Neural cell (in vitro differentiated cells): ENCODE data around the gene CEACAM19. TPM values are rescaled to one million over a fixed set of nuclear protein-coding genes. Genes with fewer than 3 reads are reported as not detected.
"Not testable (repeated sequence)": the region's sequence is repeated elsewhere in the genome, so short reads cannot be mapped to it uniquely, and the experiment has no call there.

ENCODE experiments used
- H2AFZ ChIP-seq: fragments of 200-600, 300-800 bp; sonication (generic), shearing (Covaris generic); 2 replicates; pipeline ENCODE4 v1.6.0; 2014; ENCODE audit warnings: low read depth, mild to moderate bottlenecking, antibody characterized with exemption, low read length, moderate library complexity
- H3F3A ChIP-seq: fragments of 200-600 bp; shearing (Covaris generic); 2 replicates; pipeline ENCODE4 v1.6.1; 2016; ENCODE audit warnings: mild to moderate bottlenecking, moderate library complexity, mixed read lengths, antibody characterized with exemption, low read length; ENCODE audit not compliant: insufficient read depth, poor library complexity, severe bottlenecking
- H3K27ac ChIP-seq: fragments of 200-600, 300-800 bp; sonication (generic), shearing (Covaris generic); 2 replicates; pipeline ENCODE4 v1.5.1; 2014; ENCODE audit warnings: mild to moderate bottlenecking, low read length, moderate library complexity
- H3K27me3 ChIP-seq: fragments of 300-800, 200-600 bp; sonication (generic), shearing (Covaris generic); 2 replicates; pipeline ENCODE4 v1.6.0; 2014; ENCODE audit warnings: mild to moderate bottlenecking, low read depth, low read length, moderate library complexity; ENCODE audit not compliant: insufficient read depth
- H3K36me3 ChIP-seq: fragments of 300-800, 200-600 bp; sonication (generic), shearing (Covaris generic); 2 replicates; pipeline ENCODE4 v1.5.1; 2014; ENCODE audit warnings: mild to moderate bottlenecking, antibody characterized with exemption, low read length, moderate library complexity; ENCODE audit not compliant: insufficient read depth
- H3K4me2 ChIP-seq: fragments of 300-800, 200-600 bp; sonication (generic), shearing (Covaris generic); 2 replicates; pipeline ENCODE4 v1.6.0; 2014; ENCODE audit warnings: mild to moderate bottlenecking, low read length
- H3K4me3 ChIP-seq: fragments of 300-800, 200-600 bp; sonication (generic), shearing (Covaris generic); 2 replicates; pipeline ENCODE4 v1.5.1; 2014; ENCODE audit warnings: mild to moderate bottlenecking, low read length, moderate library complexity
- H3K79me2 ChIP-seq: fragments of 200-600 bp; shearing (Covaris generic); replicated peaks from 2 replicates; pipeline ENCODE4 v1.6.0; 2014; ENCODE audit warnings: mild to moderate bottlenecking, low read length, moderate library complexity; ENCODE audit not compliant: insufficient read depth
- H3K9ac ChIP-seq: fragments of 300-800, 200-600 bp; sonication (generic), shearing (Covaris generic); 2 replicates; pipeline ENCODE4 v1.6.1; 2016; ENCODE audit warnings: mild to moderate bottlenecking, low read length, mixed read lengths
- H3K9me2 ChIP-seq: fragments of 200-600 bp; shearing (Covaris generic); 2 replicates; pipeline ENCODE4 v1.6.1; 2016; ENCODE audit warnings: mild to moderate bottlenecking, low read length, mixed read lengths; ENCODE audit not compliant: insufficient read depth
- H3K9me3 ChIP-seq: fragments of 200-600, 300-800 bp; sonication (generic), shearing (Covaris generic); 2 replicates; pipeline ENCODE4 v1.6.1; 2016; ENCODE audit warnings: mild to moderate bottlenecking, mixed run types, low read length, moderate library complexity, mixed read lengths
- H4K20me1 ChIP-seq: fragments of 200-600 bp; shearing (Covaris generic); 2 replicates; pipeline ENCODE4 v1.6.1; 2016; ENCODE audit warnings: mild to moderate bottlenecking, mixed run types; ENCODE audit not compliant: insufficient read depth
- CTCF ChIP-seq: fragments of 450-650 bp; IDR thresholded peaks from 2 replicates; pipeline ENCODE4 v1.5.1; 2014; ENCODE audit warnings: antibody characterized with exemption, mild to moderate bottlenecking, moderate library complexity; ENCODE audit not compliant: poor library complexity, severe bottlenecking
- EP300 ChIP-seq: fragments of 450-650 bp; conservative IDR thresholded peaks from 2 replicates; pipeline ENCODE4 v1.6.1; 2014; ENCODE audit warnings: antibody characterized with exemption, mild to moderate bottlenecking, moderate library complexity; ENCODE audit not compliant: poor library complexity, severe bottlenecking
- EZH2 ChIP-seq: fragments of 200-600, 300-800 bp; shearing (Covaris generic), sonication (generic); IDR thresholded peaks from 2 replicates; pipeline ENCODE4 v1.6.1; 2014; ENCODE audit warnings: antibody characterized with exemption, low read length, borderline replicate concordance, mild to moderate bottlenecking; ENCODE audit not compliant: insufficient read depth, poor library complexity, severe bottlenecking
- MXI1 ChIP-seq: fragments of 450-650 bp; conservative IDR thresholded peaks from 2 replicates; pipeline ENCODE4 v1.6.1; 2014; ENCODE audit warnings: antibody characterized with exemption, mild to moderate bottlenecking; ENCODE audit not compliant: poor library complexity, severe bottlenecking
- POLR2AphosphoS5 ChIP-seq: IDR thresholded peaks from 2 replicates; pipeline ENCODE4 v1.6.1; 2012
- RAD21 ChIP-seq: fragments of 450-650 bp; conservative IDR thresholded peaks from 2 replicates; pipeline ENCODE4 v1.6.1; 2014; ENCODE audit warnings: antibody characterized with exemption, mild to moderate bottlenecking, moderate library complexity
- REST ChIP-seq: IDR thresholded peaks from 2 replicates; pipeline ENCODE4 v1.6.1; 2012; ENCODE audit warnings: borderline replicate concordance
- SMC3 ChIP-seq: fragments of 450-650 bp; conservative IDR thresholded peaks from 2 replicates; pipeline ENCODE4 v1.6.1; 2014; ENCODE audit warnings: antibody characterized with exemption, mild to moderate bottlenecking, moderate library complexity; ENCODE audit not compliant: poor library complexity
- TAF1 ChIP-seq: IDR thresholded peaks from 2 replicates; pipeline ENCODE4 v1.6.1; 2012; ENCODE audit warnings: low read depth
- polyA plus RNA-seq: library from polyadenylated mRNA; depleted of rRNA; stranded (reverse); fragments of >200 nt; gene quantifications from 2 replicates; pipeline ENCODE4 v1.2.3, GENCODE V29; 2014

CEACAM19 gene
- polyA plus RNA-seq, 1 donor from 2014 or later, result 1.9 TPM

GRCh38 chr19:44720945-44721344 is 49.7 kb downstream of the CEACAM19 start:
- H3K27ac ChIP-seq, result no peak overlapping the region
- no peak overlapping the region for H3K9ac ChIP-seq
- no peak overlapping the region for H3K4me2 ChIP-seq
- H3K27me3 ChIP-seq, result no peaks in the 10 kb centered on the region
- no peak overlapping the region for H3K4me3 ChIP-seq
- no peaks in the 10 kb centered on the region for H3K36me3 ChIP-seq
- H3F3A ChIP-seq, result no peaks in the 10 kb centered on the region
- no peak overlapping the region for H2AFZ ChIP-seq
- TF ChIP-seq REST (no peak), MXI1 (no peak), CTCF (no peak), EZH2 (no peak), EP300 (no peak), RAD21 (no peak), TAF1 (no peak), SMC3 (no peak), POLR2AphosphoS5 (no peak)
- no peaks in the 10 kb centered on the region for H3K79me2 ChIP-seq
- no peaks in the 10 kb centered on the region for H3K9me3 ChIP-seq
- no peaks in the 10 kb centered on the region for H3K9me2 ChIP-seq
- no peaks in the 10 kb centered on the region for H4K20me1 ChIP-seq

GRCh38 chr19:44721369-44721768 is 50.1 kb downstream of the CEACAM19 start:
- not testable (repeated sequence) for H3F3A ChIP-seq, H3K27me3 ChIP-seq, H2AFZ ChIP-seq, H3K36me3 ChIP-seq, H3K9ac ChIP-seq, H4K20me1 ChIP-seq, H3K27ac ChIP-seq, H3K4me3 ChIP-seq, H3K9me3 ChIP-seq, H3K79me2 ChIP-seq, H3K9me2 ChIP-seq, H3K4me2 ChIP-seq
